Loucy (cell line): ENCODE results near the gene RSU1.

Experiments
- H2AFZ ChIP-seq: fragments of 200-600 bp; sonication (generic); 2 replicates; pipeline ENCODE4 v1.6.0; 2016; ENCODE audit warnings: antibody characterized with exemption, mild to moderate bottlenecking, low read length, moderate library complexity
- H3F3A ChIP-seq: fragments of 200-600 bp; 2 replicates; pipeline ENCODE4 v1.6.0; 2016; ENCODE audit warnings: antibody characterized with exemption, low read depth, mild to moderate bottlenecking
- H3K27me3 ChIP-seq: fragments of 200-600 bp; sonication (generic); 2 replicates; pipeline ENCODE4 v1.6.1; 2014; ENCODE audit warnings: low read length, mild to moderate bottlenecking; ENCODE audit not compliant: insufficient read depth, poor library complexity, severe bottlenecking
- H3K36me3 ChIP-seq: fragments of 200-600 bp; sonication (generic); 2 replicates; pipeline ENCODE4 v1.6.1; 2016; ENCODE audit warnings: low read length; ENCODE audit not compliant: insufficient read depth
- H3K4me1 ChIP-seq: fragments of 200-600 bp; sonication (generic); 2 replicates; pipeline ENCODE4 v1.5.1; 2014; ENCODE audit warnings: low read length, mild to moderate bottlenecking; ENCODE audit not compliant: insufficient read depth, poor library complexity, severe bottlenecking
- H3K4me2 ChIP-seq: fragments of 200-600 bp; sonication (generic); 2 replicates; pipeline ENCODE4 v1.6.0; 2014; ENCODE audit warnings: antibody characterized with exemption, low read length, low read depth, mild to moderate bottlenecking; ENCODE audit not compliant: poor library complexity, severe bottlenecking
- H3K4me3 ChIP-seq: fragments of 200-600 bp; sonication (generic); 2 replicates; pipeline ENCODE4 v1.5.1; 2014; ENCODE audit warnings: low read length, mild to moderate bottlenecking, mixed read lengths; ENCODE audit not compliant: poor library complexity, severe bottlenecking
- H3K79me2 ChIP-seq: fragments of 200-600 bp; sonication (generic); 2 replicates; pipeline ENCODE4 v1.6.1; 2014; ENCODE audit warnings: low read length; ENCODE audit not compliant: insufficient read depth
- H3K9ac ChIP-seq: fragments of 200-600 bp; sonication (generic); 2 replicates; pipeline ENCODE4 v1.6.0; 2014; ENCODE audit warnings: mild to moderate bottlenecking, low read depth, low read length, moderate library complexity; ENCODE audit not compliant: poor library complexity, severe bottlenecking
- H3K9me2 ChIP-seq: fragments of 200-600 bp; sonication (generic); replicated peaks from 2 replicates; pipeline ENCODE4 v1.6.1; 2016; ENCODE audit warnings: low read depth, low read length, mixed read lengths
- H3K9me3 ChIP-seq: fragments of 200-600 bp; sonication (generic); 2 replicates; pipeline ENCODE4 v1.6.1; 2014; ENCODE audit warnings: mild to moderate bottlenecking, antibody characterized with exemption, low read length, low read depth; ENCODE audit not compliant: insufficient read depth
- H4K20me1 ChIP-seq: fragments of 200-600 bp; sonication (generic); 2 replicates; pipeline ENCODE4 v1.6.0; 2014; ENCODE audit warnings: antibody characterized with exemption, low read length, mild to moderate bottlenecking; ENCODE audit not compliant: insufficient read depth, poor library complexity, severe bottlenecking
- EZH2phosphoT487 ChIP-seq: fragments of 200-600 bp; IDR thresholded peaks from 2 replicates; pipeline ENCODE4 v1.6.1; 2018; ENCODE audit warnings: antibody characterized with exemption, mild to moderate bottlenecking, moderate library complexity, borderline replicate concordance
- TF ChIP-seq, protein P1 (sequence below): fragments of 200-600 bp; sonication (generic); conservative IDR thresholded peaks from 2 replicates; pipeline ENCODE4 v1.5.1; 2014; ENCODE audit warnings: mild to moderate bottlenecking, antibody characterized with exemption, low read length

Gene RSU1

DNA sequence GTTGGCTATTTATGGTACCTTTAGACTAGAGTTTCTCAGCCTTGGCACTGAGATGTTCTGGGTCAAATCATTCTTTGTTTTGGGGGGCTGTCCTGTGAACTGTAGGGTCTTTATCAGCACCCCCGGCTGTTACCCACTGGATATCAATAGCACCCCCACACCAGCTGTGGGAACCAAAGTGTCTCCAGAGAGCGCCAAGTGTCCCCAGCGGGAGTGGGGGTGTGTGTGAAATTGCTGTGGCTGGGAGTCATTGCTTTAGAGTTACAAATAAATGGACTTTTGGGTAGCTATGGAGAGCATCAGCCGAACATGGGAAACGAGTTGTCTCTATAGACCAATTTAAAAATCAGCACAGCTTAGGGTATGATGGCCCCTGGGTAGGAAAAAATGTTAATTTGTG lies 184.2 kb downstream of the RSU1 start:
- H3K4me3 ChIP-seq: no peak overlapping the region

DNA sequence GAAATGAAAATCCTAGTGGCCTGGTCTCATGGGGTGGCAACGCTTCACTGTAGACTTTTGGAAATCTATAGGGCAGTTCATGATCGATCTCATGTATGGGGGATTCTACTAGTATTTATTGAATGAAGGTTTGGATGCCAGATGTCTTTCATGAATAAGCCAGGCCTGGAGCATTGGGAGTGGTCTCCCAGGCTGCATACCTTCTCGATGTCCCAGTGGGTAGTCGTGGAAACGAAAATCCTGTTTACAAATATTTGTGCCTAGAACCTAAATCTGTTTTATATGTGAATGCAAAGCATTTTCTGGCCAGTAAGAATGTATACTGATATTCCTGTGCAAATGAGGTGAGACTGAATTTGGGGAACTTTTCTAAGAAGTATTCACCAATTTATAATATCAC lies 190.5 kb downstream of the RSU1 start:
- Histone ChIP-seq H3K4me2 (no peak overlapping the region), H3K9me3 (no peaks in the 10 kb centered on the region), H3K4me3 (no peak overlapping the region), H3K9me2 (no peaks in the 10 kb centered on the region), H3K79me2 (no peaks in the 10 kb centered on the region), H3K36me3 (no peaks in the 10 kb centered on the region), H4K20me1 (no peaks in the 10 kb centered on the region), H3F3A (no peaks in the 10 kb centered on the region), H3K9ac (no peak overlapping the region), H2AFZ (no peak overlapping the region), H3K4me1 (no peaks in the 10 kb centered on the region), H3K27me3 (no peaks in the 10 kb centered on the region)
- TF ChIP-seq EZH2phosphoT487: no peak
- TF ChIP-seq, protein P1, sequence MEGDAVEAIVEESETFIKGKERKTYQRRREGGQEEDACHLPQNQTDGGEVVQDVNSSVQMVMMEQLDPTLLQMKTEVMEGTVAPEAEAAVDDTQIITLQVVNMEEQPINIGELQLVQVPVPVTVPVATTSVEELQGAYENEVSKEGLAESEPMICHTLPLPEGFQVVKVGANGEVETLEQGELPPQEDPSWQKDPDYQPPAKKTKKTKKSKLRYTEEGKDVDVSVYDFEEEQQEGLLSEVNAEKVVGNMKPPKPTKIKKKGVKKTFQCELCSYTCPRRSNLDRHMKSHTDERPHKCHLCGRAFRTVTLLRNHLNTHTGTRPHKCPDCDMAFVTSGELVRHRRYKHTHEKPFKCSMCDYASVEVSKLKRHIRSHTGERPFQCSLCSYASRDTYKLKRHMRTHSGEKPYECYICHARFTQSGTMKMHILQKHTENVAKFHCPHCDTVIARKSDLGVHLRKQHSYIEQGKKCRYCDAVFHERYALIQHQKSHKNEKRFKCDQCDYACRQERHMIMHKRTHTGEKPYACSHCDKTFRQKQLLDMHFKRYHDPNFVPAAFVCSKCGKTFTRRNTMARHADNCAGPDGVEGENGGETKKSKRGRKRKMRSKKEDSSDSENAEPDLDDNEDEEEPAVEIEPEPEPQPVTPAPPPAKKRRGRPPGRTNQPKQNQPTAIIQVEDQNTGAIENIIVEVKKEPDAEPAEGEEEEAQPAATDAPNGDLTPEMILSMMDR: no peak

More for the DNA sequence above, 184.2 kb downstream of the RSU1 start:
- Histone ChIP-seq H3K4me2 (no peak overlapping the region), H3K36me3 (no peaks in the 10 kb centered on the region), H3F3A (no peaks in the 10 kb centered on the region), H3K27me3 (no peaks in the 10 kb centered on the region), H2AFZ (no peak overlapping the region), H3K79me2 (no peaks in the 10 kb centered on the region), H4K20me1 (no peaks in the 10 kb centered on the region), H3K9me2 (no peaks in the 10 kb centered on the region), H3K4me1 (no peaks in the 10 kb centered on the region), H3K9me3 (no peaks in the 10 kb centered on the region), H3K9ac (no peak overlapping the region)
- TF ChIP-seq, protein P1: no peak
- no peak for TF ChIP-seq EZH2phosphoT487

DNA sequence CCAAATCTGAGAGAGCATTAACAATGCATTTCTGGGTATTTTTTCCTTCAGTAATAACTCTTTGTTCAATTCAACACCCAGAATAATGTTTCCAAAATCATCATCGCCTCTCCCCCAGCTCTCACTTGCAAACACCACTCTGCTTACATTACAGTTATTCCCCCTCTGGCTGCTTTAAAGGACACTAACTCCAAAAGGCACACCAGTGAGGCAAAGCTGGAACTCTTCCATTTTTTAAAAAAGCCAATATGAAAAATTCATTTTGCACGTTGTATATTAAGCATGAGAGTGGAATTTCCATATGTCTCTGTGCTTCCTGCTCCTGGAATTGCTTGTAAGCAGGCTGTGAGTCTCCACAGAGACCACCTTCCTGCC lies 204.3 kb downstream of the RSU1 start:
- no peak overlapping the region for H2AFZ ChIP-seq
- no peak overlapping the region for H3K9ac ChIP-seq
- H3F3A ChIP-seq: no peaks in the 10 kb centered on the region
- TF ChIP-seq, protein P1: no peak
- no peak for TF ChIP-seq EZH2phosphoT487
- H3K9me2 ChIP-seq: no peaks in the 10 kb centered on the region
- peaks cover 5% of the 10 kb centered on the region for H4K20me1 ChIP-seq
- H3K4me1 ChIP-seq: no peaks in the 10 kb centered on the region
- H3K36me3 ChIP-seq: no peaks in the 10 kb centered on the region
- no peaks in the 10 kb centered on the region for H3K27me3 ChIP-seq
- H3K4me2 ChIP-seq: no peak overlapping the region
- no peaks in the 10 kb centered on the region for H3K79me2 ChIP-seq
- H3K9me3 ChIP-seq: no peaks in the 10 kb centered on the region
- H3K4me3 ChIP-seq: no peak overlapping the region
